PC-3 (cell line): ENCODE measurements around the gene SYNPO. TPM values are rescaled to one million over a fixed set of nuclear protein-coding genes. Genes with fewer than 3 reads are reported as not detected.
A peak's percentile ranks its signal among the peaks of the same experiment; 100 is the strongest.

Experiments
- ATAC-seq: fragments of 200-7000 bp; cut with Tn5 transposase; 2 replicates; pipeline ENCODE4 v1.9.1; 2020; ENCODE audit warnings: mild to moderate bottlenecking, moderate library complexity
- BruUV-seq: library from RNA; stranded (reverse); fragments of 400-500 nt; replicated peaks from 2 replicates; lab custom pipeline; 2021; lab: Mats Ljungman, UMichigan
- CTCF ChIA-PET: fragments of 300-600 bp; sonication (Branson Sonifier 250); formaldehyde crosslinking; loops from one replicate; lab custom pipeline; 2022; ENCODE audit warnings: antibody characterized with exemption; lab: Charles Lee
- POLR2A ChIA-PET: fragments of 300-600 bp; sonication (Branson Sonifier 250); formaldehyde crosslinking; loops from one replicate; lab custom pipeline; 2022; ENCODE audit warnings: antibody characterized with exemption; ENCODE audit not compliant: unreplicated experiment; lab: Charles Lee
- DNase-seq: peaks from one replicate; pipeline ENCODE4 v3.0.0-alpha.2; 2015
- H2AFZ ChIP-seq: fragments of 300-600 bp; sonication (generic); 2 replicates; pipeline ENCODE4 v1.6.0; 2016; ENCODE audit warnings: antibody characterized with exemption, low read length
- H3F3A ChIP-seq: fragments of 300-600 bp; sonication (generic); one replicate; pipeline ENCODE4 v1.6.0; 2017; ENCODE audit warnings: antibody characterized with exemption, low read length, control low read depth, mild to moderate bottlenecking; ENCODE audit not compliant: unreplicated experiment
- H3K27ac ChIP-seq: fragments of 300-600 bp; sonication (generic); 2 replicates; pipeline ENCODE4 v1.5.1; 2016; ENCODE audit warnings: mild to moderate bottlenecking, low read length
- H3K27me3 ChIP-seq: fragments of 300-600 bp; sonication (generic); 2 replicates; pipeline ENCODE4 v1.6.1; 2016; ENCODE audit warnings: low read length, mixed read lengths
- H3K36me3 ChIP-seq: fragments of 300-600 bp; sonication (generic); 2 replicates; pipeline ENCODE4 v1.6.1; 2016; ENCODE audit warnings: low read depth, mixed run types, low read length, mixed read lengths
- H3K4me1 ChIP-seq: fragments of 300-600 bp; sonication (generic); 2 replicates; pipeline ENCODE4 v1.5.1; 2016; ENCODE audit warnings: low read length; ENCODE audit not compliant: insufficient read depth
- H3K4me2 ChIP-seq: fragments of 300-600 bp; sonication (generic); 2 replicates; pipeline ENCODE4 v1.6.0; 2016; ENCODE audit warnings: low read length
- H3K4me3 ChIP-seq: fragments of 300-600 bp; sonication (generic); 2 replicates; pipeline ENCODE4 v1.5.1; 2016; ENCODE audit warnings: mild to moderate bottlenecking, low read length, mixed read lengths
- H3K79me2 ChIP-seq: fragments of 300-600 bp; sonication (generic); 2 replicates; pipeline ENCODE4 v1.6.1; 2017; ENCODE audit warnings: low read length, mixed read lengths
- H3K9ac ChIP-seq: fragments of 300-600 bp; sonication (generic); 2 replicates; pipeline ENCODE4 v1.6.0; 2016; ENCODE audit warnings: mild to moderate bottlenecking, low read length
- H3K9me2 ChIP-seq: fragments of 300-600 bp; sonication (generic); replicated peaks from 2 replicates; pipeline ENCODE4 v1.6.1; 2016; ENCODE audit warnings: mixed run types, low read length, mixed read lengths
- H3K9me3 ChIP-seq: fragments of 300-600 bp; sonication (generic); 2 replicates; pipeline ENCODE4 v1.6.1; 2016; ENCODE audit warnings: low read length, mixed read lengths
- H4K20me1 ChIP-seq: fragments of 300-600 bp; sonication (generic); 2 replicates; pipeline ENCODE4 v1.6.1; 2016; ENCODE audit warnings: low read length, mixed read lengths
- CTCF ChIP-seq: fragments of 300-600 bp; sonication (generic); conservative IDR thresholded peaks from 2 replicates; pipeline ENCODE4 v1.5.1; 2017; ENCODE audit warnings: antibody characterized with exemption, low read depth, mild to moderate bottlenecking, low read length
- EZH2 ChIP-seq: fragments of 300-600 bp; sonication (generic); IDR thresholded peaks from one replicate; pipeline ENCODE4 v1.6.1; 2017; ENCODE audit warnings: antibody characterized with exemption, mild to moderate bottlenecking, low read length; ENCODE audit not compliant: unreplicated experiment
- EZH2phosphoT487 ChIP-seq: fragments of 300-600 bp; sonication (generic); IDR thresholded peaks from 2 replicates; pipeline ENCODE4 v1.6.1; 2018; ENCODE audit warnings: mild to moderate bottlenecking, antibody characterized with exemption, low read length, borderline replicate concordance
- intact Hi-C: fragments of 100-400 bp; cut with micrococcal nuclease; formaldehyde crosslinking; loops from 2 replicates; pipeline ENCODE4 v1.9.0; 2023
- total RNA-seq: library from RNA; depleted of rRNA; stranded (reverse); fragments of >200 nt; gene quantifications from 2 replicates; pipeline ENCODE4 v1.2.3, GENCODE V29; 2014

The SYNPO gene
- total RNA-seq, 1 experiment from 2014 or later: 5.3 TPM

- peaks cover 46% of the 10 kb centered on the region for H3K79me2 ChIP-seq
- H3K27ac ChIP-seq: peak overlapping the region; percentile 92
- intact Hi-C loops: no loop called here
- H3K4me3 ChIP-seq: peak overlapping the region; percentile 64
- H4K20me1 ChIP-seq: no peaks in the 10 kb centered on the region
- CTCF ChIA-PET: interaction anchor here (1.0 kb wide), 1 partner anchor 10 kb away, joined by 5 read pairs; no protein-coding TSS in a partner anchor
- H3K36me3 ChIP-seq: no peaks in the 10 kb centered on the region
- POLR2A ChIA-PET: interaction anchor here (0.6 to 1.0 kb wide), 2 partner anchors 9 to 84 kb away, joined by 3 to 4 read pairs; no protein-coding TSS in a partner anchor
- H3K9me3 ChIP-seq: no peaks in the 10 kb centered on the region
- H3K4me2 ChIP-seq: peak overlapping the region; percentile 82
- H3K9me2 ChIP-seq: no peaks in the 10 kb centered on the region
- peaks cover 69% of the 10 kb centered on the region for H3K4me1 ChIP-seq
- H3K9ac ChIP-seq: 0 out of 2 replicates have a peak overlapping the region, but pooled peaks have one; percentile 11
- DNase-seq (no peak), ATAC-seq (no peak)
- H3F3A ChIP-seq: peaks cover 8% of the 10 kb centered on the region
- TF ChIP-seq EZH2phosphoT487 (no peak), EZH2 (no peak), CTCF (no peak)
- BruUV-seq: no TSS peak
- no peak overlapping the region for H2AFZ ChIP-seq
- H3K27me3 ChIP-seq: no peaks in the 10 kb centered on the region
Observed at GRCh38 chr5:150642991-150643710, 2.7 kb downstream of the SYNPO start.

GRCh38 chr5:150644058-150644457 lies 3.6 kb downstream of the SYNPO start:
- Histone ChIP-seq H2AFZ (no peak overlapping the region), H3K4me1 (peaks cover 60% of the 10 kb centered on the region), H3K79me2 (peaks cover 46% of the 10 kb centered on the region), H3K9me3 (no peaks in the 10 kb centered on the region), H4K20me1 (no peaks in the 10 kb centered on the region), H3K36me3 (peaks cover 6% of the 10 kb centered on the region; the same call in 1 of the 2 replicates), H3F3A (peaks cover 8% of the 10 kb centered on the region), H3K4me3 (no peak overlapping the region), H3K4me2 (no peak overlapping the region), H3K9me2 (no peaks in the 10 kb centered on the region), H3K27ac (no peak overlapping the region), H3K27me3 (no peaks in the 10 kb centered on the region), H3K9ac (no peak overlapping the region)
- POLR2A ChIA-PET: no interaction called here
- TF ChIP-seq EZH2 (no peak), EZH2phosphoT487 (no peak), CTCF (no peak)
- no TSS peak for BruUV-seq
- no peak for DNase-seq
- CTCF ChIA-PET: interaction anchor here (0.6 kb wide), 1 partner anchor 13 kb away, joined by 4 read pairs; no protein-coding TSS in a partner anchor
- intact Hi-C loops: no loop called here
- no peak for ATAC-seq

- no peak for ATAC-seq
- no peaks in the 10 kb centered on the region for H4K20me1 ChIP-seq
- H3K4me2 ChIP-seq: no peak overlapping the region
- H3F3A ChIP-seq: peaks cover 8% of the 10 kb centered on the region
- peaks cover 46% of the 10 kb centered on the region for H3K79me2 ChIP-seq
- H3K36me3 ChIP-seq: peaks cover 6% of the 10 kb centered on the region; the same call in 1 of the 2 replicates
- ChIA-PET CTCF (interaction anchor here (0.6 kb wide), 1 partner anchor 13 kb away, joined by 4 read pairs; no protein-coding TSS in a partner anchor), POLR2A (no interaction called here)
- no peaks in the 10 kb centered on the region for H3K9me3 ChIP-seq
- TF ChIP-seq CTCF (no peak), EZH2 (no peak), EZH2phosphoT487 (no peak)
- H3K27ac ChIP-seq: no peak overlapping the region
- H3K9me2 ChIP-seq: no peaks in the 10 kb centered on the region
- H3K27me3 ChIP-seq: no peaks in the 10 kb centered on the region
- peaks cover 55% of the 10 kb centered on the region for H3K4me1 ChIP-seq
- no peak overlapping the region for H3K4me3 ChIP-seq
- intact Hi-C loops: no loop called here
- DNase-seq: no peak
- no TSS peak for BruUV-seq
- no peak overlapping the region for H3K9ac ChIP-seq
- H2AFZ ChIP-seq: no peak overlapping the region
Observed at GRCh38 chr5:150644514-150644913, 4.1 kb downstream of the SYNPO start.
